Neural cell (in vitro differentiated cells): ENCODE data around the gene ADCY1.

ENCODE experiments used
- CTCF ChIP-seq: fragments of 450-650 bp; IDR thresholded peaks from 2 replicates; pipeline ENCODE4 v1.5.1; 2014; ENCODE audit warnings: antibody characterized with exemption, mild to moderate bottlenecking, moderate library complexity; ENCODE audit not compliant: poor library complexity, severe bottlenecking
- EZH2 ChIP-seq: fragments of 200-600, 300-800 bp; shearing (Covaris generic), sonication (generic); IDR thresholded peaks from 2 replicates; pipeline ENCODE4 v1.6.1; 2014; ENCODE audit warnings: antibody characterized with exemption, low read length, borderline replicate concordance, mild to moderate bottlenecking; ENCODE audit not compliant: insufficient read depth, poor library complexity, severe bottlenecking
- MXI1 ChIP-seq: fragments of 450-650 bp; conservative IDR thresholded peaks from 2 replicates; pipeline ENCODE4 v1.6.1; 2014; ENCODE audit warnings: antibody characterized with exemption, mild to moderate bottlenecking; ENCODE audit not compliant: poor library complexity, severe bottlenecking
- SMC3 ChIP-seq: fragments of 450-650 bp; conservative IDR thresholded peaks from 2 replicates; pipeline ENCODE4 v1.6.1; 2014; ENCODE audit warnings: antibody characterized with exemption, mild to moderate bottlenecking, moderate library complexity; ENCODE audit not compliant: poor library complexity

GRCh38 chr7:45627691-45628456, 53.7 kb downstream of the ADCY1 start:
- TF ChIP-seq CTCF (no peak), MXI1 (no peak), SMC3 (no peak), EZH2 (no peak)
